C4-2B (cell line): ENCODE measurements around the gene PSEN1.

ENCODE experiments used
- H3K27ac ChIP-seq: fragments of 450-650 bp; 2 replicates; pipeline ENCODE4 v1.5.1; 2017
- CTCF ChIP-seq: fragments of 450-650 bp; conservative IDR thresholded peaks from 2 replicates; pipeline ENCODE4 v1.5.1; 2017; ENCODE audit warnings: mild to moderate bottlenecking
- ZFX ChIP-seq: fragments of 450-650 bp; IDR thresholded peaks from 2 replicates; pipeline ENCODE4 v1.6.1; 2017

PSEN1 gene

DNA sequence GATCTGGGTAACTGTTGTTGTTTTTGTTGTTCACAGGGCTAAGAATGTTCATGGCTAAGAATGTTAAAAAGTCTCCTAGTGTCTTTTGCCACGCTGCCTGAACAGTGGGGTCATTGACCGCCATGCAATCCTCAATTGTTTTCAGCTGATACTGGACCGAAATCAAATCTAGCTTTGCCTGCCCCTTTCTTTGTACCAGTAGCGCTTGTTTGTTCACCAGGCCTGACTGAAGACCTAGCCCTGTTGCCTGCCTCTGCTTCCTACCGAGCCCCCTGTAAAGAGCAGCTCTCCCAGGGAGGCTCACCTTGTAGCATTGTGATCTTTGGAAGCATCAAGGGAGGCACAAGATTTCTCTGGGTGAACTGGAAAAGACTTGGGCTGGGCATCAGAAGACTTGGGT, 6.7 kb downstream of the PSEN1 start:
- no peak overlapping the region for H3K27ac ChIP-seq
- TF ChIP-seq CTCF (no peak), ZFX (no peak)

DNA sequence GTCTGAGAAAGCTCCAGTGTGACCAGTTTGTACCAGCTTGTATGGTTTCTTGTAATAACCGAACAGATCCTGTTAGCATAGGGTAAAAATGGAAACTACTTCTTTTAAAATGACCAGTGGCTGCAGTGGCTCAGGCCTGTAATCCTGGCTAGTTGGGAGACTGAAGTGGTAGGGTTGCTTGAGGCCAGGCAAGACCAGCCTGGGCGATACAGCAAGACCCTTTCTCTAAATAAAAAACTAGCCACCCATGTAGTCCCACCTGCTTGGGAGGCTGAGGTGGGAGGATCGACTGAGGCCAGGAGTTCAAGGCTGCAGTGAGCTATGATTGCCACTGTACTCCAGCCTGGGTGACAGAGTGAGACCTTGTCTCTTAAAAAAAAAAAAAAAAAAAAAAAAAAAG, 7.3 kb downstream of the PSEN1 start:
- no peak overlapping the region for H3K27ac ChIP-seq
- TF ChIP-seq ZFX (no peak), CTCF (no peak)

GRCh38 chr14:73145371-73145770, 9.1 kb downstream of the PSEN1 start:
- no peak overlapping the region for H3K27ac ChIP-seq
- TF ChIP-seq CTCF (no peak), ZFX (no peak)

GRCh38 chr14:73146111-73146510, 9.8 kb downstream of the PSEN1 start:
- no peak overlapping the region for H3K27ac ChIP-seq
- TF ChIP-seq CTCF (no peak), ZFX (no peak)

DNA sequence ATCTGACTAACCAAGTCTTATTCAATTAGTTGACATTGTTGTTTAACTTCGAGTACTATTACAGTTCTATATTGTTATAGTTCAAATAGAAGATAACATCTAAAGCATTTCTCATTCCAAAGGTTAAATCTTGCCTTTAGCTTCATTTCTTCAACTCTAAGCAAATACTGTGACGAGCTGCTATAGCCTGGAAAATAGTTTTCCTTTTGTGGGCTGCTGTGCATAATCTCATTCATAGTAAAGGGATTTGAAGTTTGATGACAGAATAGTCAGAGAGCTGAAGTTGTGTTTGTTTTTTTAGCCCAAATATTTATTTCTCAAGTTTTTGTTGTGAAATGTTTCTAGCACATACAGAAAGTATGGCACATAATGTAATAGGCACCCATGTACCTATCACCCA, 13.4 kb downstream of the PSEN1 start:
- H3K27ac ChIP-seq: no peak overlapping the region
- no peak for TF ChIP-seq ZFX
- no peak for TF ChIP-seq CTCF

- H3K27ac ChIP-seq: no peak overlapping the region
- TF ChIP-seq CTCF (no peak), ZFX (no peak)
Measured at GRCh38 chr14:73153272-73153671, 17.0 kb downstream of the PSEN1 start.

GRCh38 chr14:73162251-73162650, 25.9 kb downstream of the PSEN1 start:
- no peak overlapping the region for H3K27ac ChIP-seq
- no peak for TF ChIP-seq CTCF
- no peak for TF ChIP-seq ZFX

GRCh38 chr14:73166399-73166798, 30.1 kb downstream of the PSEN1 start:
- TF ChIP-seq CTCF (no peak), ZFX (no peak)
- no peak overlapping the region for H3K27ac ChIP-seq
